Nephron progenitor cell (in vitro differentiated cells): ENCODE measurements around the gene CDH15.
"Not testable (repeated sequence)": the region's sequence is repeated elsewhere in the genome, so short reads cannot be mapped to it uniquely, and the experiment has no call there.

Experiments
- DNase-seq: peaks from one replicate; pipeline ENCODE4 v3.0.0; 2021
- H3K27ac Mint-ChIP-seq: 2 replicates; pipeline ENCODE4 v1.8.0; 2021; ENCODE audit warnings: mild to moderate bottlenecking, moderate library complexity, mixed read lengths
- H3K27me3 Mint-ChIP-seq: 2 replicates; pipeline ENCODE4 v1.8.0; 2021; ENCODE audit warnings: mild to moderate bottlenecking, low read depth, mixed read lengths; ENCODE audit not compliant: poor library complexity
- H3K36me3 Mint-ChIP-seq: 2 replicates; pipeline ENCODE4 v1.8.0; 2021; ENCODE audit warnings: low read depth, mixed read lengths
- H3K4me1 Mint-ChIP-seq: 2 replicates; pipeline ENCODE4 v1.8.0; 2021; ENCODE audit warnings: mixed read lengths
- H3K4me3 Mint-ChIP-seq: 2 replicates; pipeline ENCODE4 v1.8.0; 2021; ENCODE audit warnings: mild to moderate bottlenecking, moderate library complexity, mixed read lengths
- H3K9me3 Mint-ChIP-seq: 2 replicates; pipeline ENCODE4 v1.8.0; 2021; ENCODE audit warnings: mild to moderate bottlenecking, moderate library complexity, mixed read lengths
- TF ChIP-seq, protein P1 (sequence below): fragments of 200-600 bp; sonication (generic); IDR thresholded peaks from 2 replicates; pipeline ENCODE4 v1.5.0; 2021; ENCODE audit warnings: antibody characterized with exemption

CDH15 gene

DNA sequence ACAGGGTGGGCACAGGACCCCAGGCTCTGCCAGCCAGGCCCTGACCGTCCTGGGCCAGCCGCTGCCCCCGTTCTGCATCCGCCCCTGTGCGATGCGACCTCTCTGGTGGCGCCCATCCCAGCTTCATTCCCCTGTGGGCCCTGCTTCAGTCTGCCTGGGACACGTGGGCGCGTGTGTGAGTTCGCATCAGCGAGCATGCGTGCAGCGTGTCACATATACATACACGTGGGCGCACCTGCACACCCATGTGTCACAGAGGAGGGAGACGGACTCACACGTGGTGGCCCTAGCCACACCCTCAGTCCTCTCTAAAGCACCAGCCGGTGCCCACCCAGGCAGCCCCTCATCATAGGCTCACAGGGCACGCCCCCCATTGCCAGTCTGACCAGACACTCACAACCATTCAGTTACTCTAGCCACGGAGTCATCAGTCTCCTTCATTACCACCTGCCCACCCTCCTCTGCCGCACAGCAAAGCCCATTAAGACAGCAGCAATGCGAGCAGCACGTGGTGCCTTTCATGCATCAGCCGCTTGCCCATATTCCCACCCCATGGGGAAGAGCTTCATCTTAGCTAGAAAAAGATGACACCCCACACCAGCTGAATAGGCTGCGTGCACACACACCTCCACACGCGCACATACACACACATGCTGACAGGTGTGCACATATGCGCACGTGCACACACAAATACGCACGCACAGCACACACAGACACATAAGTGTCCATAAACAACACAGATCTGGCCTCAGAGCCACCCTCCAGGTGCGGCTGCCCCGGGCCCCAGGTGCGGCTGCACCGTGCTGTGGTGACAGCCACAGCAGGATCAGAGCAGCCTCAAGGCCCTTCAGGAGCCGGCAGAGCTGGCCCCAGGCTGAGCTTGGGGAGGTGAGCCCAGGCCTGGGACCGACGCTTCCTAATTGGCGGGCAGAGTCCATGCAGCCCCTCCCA, 9.5 kb upstream of the CDH15 start:
- Mint-ChIP-seq H3K4me1 (peaks cover 30% of the 10 kb centered on the region), H3K27ac (no peak overlapping the region), H3K27me3 (peaks cover 7% of the 10 kb centered on the region), H3K4me3 (no peak overlapping the region), H3K9me3 (no peaks in the 10 kb centered on the region), H3K36me3 (no peaks in the 10 kb centered on the region)
- no peak for DNase-seq
- TF ChIP-seq, protein P1, sequence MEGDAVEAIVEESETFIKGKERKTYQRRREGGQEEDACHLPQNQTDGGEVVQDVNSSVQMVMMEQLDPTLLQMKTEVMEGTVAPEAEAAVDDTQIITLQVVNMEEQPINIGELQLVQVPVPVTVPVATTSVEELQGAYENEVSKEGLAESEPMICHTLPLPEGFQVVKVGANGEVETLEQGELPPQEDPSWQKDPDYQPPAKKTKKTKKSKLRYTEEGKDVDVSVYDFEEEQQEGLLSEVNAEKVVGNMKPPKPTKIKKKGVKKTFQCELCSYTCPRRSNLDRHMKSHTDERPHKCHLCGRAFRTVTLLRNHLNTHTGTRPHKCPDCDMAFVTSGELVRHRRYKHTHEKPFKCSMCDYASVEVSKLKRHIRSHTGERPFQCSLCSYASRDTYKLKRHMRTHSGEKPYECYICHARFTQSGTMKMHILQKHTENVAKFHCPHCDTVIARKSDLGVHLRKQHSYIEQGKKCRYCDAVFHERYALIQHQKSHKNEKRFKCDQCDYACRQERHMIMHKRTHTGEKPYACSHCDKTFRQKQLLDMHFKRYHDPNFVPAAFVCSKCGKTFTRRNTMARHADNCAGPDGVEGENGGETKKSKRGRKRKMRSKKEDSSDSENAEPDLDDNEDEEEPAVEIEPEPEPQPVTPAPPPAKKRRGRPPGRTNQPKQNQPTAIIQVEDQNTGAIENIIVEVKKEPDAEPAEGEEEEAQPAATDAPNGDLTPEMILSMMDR, result no peak

DNA sequence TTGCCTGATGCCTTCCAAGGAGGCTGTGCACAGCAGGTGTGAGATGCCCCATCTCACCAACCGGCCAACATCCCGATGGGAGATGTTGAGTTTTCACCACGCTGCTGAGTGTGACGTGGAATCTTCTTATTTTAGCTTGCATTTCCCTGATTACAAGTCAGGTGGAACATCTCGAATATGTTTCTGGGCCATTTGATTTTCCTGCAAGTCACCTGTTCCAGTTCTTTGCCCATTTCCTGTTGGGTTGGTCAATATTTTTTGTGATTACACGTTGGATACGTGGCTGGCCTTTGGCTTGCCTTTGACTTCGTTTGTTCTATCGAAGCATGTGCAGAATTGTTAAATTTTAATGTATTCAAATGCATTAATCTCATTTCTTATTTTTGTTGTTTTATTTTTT, 8.3 kb upstream of the CDH15 start:
- Mint-ChIP-seq H3K4me1 (peaks cover 34% of the 10 kb centered on the region), H3K36me3 (no peaks in the 10 kb centered on the region), H3K27me3 (peaks cover 14% of the 10 kb centered on the region), H3K27ac (no peak overlapping the region), H3K9me3 (no peaks in the 10 kb centered on the region), H3K4me3 (no peak overlapping the region)
- DNase-seq, result no peak
- TF ChIP-seq, protein P1, result no peak

DNA sequence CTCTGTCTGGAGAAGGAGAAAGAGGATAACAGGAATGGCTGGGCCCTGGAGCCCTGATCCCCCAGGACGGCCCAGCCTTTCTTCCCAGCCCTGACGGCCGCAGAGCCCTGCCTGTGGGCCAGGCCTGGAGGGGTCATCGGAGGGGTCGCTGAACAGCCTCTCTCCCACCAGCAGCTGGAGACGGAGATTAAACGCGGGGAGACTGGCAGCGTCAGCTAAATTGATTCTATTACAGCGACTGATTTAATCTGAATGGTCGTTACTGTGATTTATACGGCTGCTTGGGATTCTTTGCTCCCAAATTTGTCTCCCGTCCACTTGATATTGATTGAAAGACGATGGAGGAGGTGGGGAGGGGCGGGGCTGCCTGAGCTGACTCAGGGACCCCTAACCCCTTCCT, 7.1 kb upstream of the CDH15 start:
- H3K36me3 Mint-ChIP-seq, result no peaks in the 10 kb centered on the region
- no peaks in the 10 kb centered on the region for H3K9me3 Mint-ChIP-seq
- H3K27ac Mint-ChIP-seq, result peak overlapping the region; percentile 88
- H3K4me3 Mint-ChIP-seq, result no peak overlapping the region
- TF ChIP-seq, protein P1, result no peak
- H3K27me3 Mint-ChIP-seq, result peaks cover 16% of the 10 kb centered on the region
- peak; percentile 70 for DNase-seq
- peaks cover 41% of the 10 kb centered on the region for H3K4me1 Mint-ChIP-seq

DNA sequence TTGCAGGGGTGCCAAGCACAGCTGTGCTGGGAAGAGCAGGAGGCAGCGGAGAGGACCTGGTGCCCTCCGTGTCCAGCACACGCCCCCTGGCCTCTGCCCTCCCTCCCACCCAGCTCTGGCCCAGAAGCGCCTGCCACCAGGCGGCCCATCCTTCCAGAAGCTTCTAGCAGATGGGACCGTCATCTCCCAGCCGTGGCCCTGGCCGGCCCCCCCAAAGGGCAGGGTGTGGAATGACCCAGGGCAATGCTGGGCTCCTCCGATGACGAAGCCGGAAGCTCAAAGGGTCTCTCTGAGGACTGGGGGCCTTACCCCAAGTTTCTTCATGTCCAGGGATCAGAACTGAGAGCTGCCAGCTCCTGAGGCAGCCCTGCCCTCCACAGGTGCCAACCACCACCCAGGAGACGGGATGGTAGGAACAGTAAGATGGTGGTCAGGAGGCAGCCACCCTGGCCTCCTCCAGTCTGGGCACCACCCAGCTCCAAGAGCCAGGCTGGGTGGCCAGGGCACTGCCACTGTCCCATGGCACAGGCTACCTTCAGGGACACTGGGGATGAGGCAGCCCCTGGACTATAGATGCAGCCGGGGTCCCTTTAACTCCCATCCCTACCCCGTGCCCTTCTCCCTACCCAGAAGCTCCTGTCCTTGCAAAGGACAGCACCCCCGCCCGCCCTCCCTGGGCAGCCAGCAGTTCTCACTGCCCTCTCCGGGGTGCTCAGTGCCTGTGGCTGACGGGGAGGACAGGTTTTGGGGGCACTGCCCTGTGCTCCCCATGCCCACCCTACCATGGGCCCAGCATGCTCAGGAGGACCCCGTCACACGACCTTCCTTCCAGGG, 6.5 kb upstream of the CDH15 start:
- Mint-ChIP-seq H3K9me3 (no peaks in the 10 kb centered on the region), H3K4me3 (no peak overlapping the region), H3K36me3 (no peaks in the 10 kb centered on the region), H3K27ac (no peak overlapping the region), H3K4me1 (peaks cover 41% of the 10 kb centered on the region), H3K27me3 (peaks cover 22% of the 10 kb centered on the region)
- DNase-seq, result no peak
- TF ChIP-seq, protein P1, result no peak

DNA sequence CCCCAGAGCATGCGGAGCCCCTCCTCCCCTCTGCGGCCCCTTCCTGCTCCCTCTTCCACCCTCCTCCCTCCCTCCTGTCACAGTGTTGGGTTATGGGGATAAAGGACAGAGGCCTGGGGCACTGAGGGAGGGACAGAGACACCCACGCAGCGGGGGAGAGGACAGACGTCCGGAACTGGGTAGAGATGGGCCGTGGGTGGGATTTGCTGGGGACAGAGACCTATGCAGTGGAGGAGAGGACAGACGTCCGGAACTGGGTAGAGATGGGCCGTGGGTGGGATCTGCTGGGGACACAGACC, 5.9 kb upstream of the CDH15 start:
- not testable (repeated sequence) for H3K4me3 Mint-ChIP-seq, H3K27ac Mint-ChIP-seq, H3K36me3 Mint-ChIP-seq, H3K9me3 Mint-ChIP-seq, DNase-seq
- Mint-ChIP-seq H3K27me3 (peaks cover 27% of the 10 kb centered on the region), H3K4me1 (peaks cover 44% of the 10 kb centered on the region)

DNA sequence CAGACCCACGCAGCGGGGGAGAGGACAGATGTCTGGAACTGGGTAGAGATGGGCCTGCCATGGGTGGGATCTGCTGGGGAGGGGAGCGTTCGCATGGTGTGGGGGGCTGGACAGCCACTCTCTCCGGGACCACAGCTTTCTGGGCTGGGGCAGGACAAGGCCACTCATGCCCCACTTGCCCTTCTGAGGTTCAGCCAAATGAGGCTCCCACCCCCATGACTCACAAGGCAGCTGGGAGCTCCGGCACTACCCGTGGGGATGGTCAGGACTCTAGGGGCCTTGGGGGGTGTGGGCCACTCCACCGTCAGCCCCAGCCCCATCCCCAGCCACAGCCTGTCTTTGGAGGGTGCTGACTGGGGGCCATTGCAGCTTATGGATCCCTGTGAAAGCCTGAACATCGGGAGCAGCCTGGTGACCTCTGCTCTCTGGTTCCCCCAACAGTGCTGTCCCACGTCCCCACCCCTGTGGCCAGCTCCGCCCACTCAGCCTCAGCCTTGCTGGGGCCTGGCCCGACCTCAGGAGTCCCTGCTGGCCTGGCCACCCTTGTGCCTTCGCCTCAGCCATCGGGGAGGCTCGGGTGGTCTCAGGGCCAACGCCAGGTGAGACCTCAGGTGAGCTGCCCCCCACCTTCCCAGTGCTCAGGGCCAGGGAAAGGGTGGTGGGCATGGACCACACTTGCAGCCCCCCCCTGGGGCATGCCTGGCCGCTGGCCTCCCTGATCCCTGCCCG, 4.7 kb upstream of the CDH15 start:
- H3K4me3 Mint-ChIP-seq, result no peak overlapping the region
- DNase-seq, result no peak
- H3K27me3 Mint-ChIP-seq, result peaks cover 32% of the 10 kb centered on the region
- TF ChIP-seq, protein P1, result no peak
- H3K9me3 Mint-ChIP-seq, result no peaks in the 10 kb centered on the region
- H3K27ac Mint-ChIP-seq, result no peak overlapping the region
- peaks cover 47% of the 10 kb centered on the region for H3K4me1 Mint-ChIP-seq
- no peaks in the 10 kb centered on the region for H3K36me3 Mint-ChIP-seq
